Brain pericyte (primary cell): ENCODE measurements around the gene NCKAP5.

Source experiments
- DNase-seq: peaks from one replicate; pipeline ENCODE4 v3.0.0-alpha.2; 2012; ENCODE audit warnings: low read depth, low spot score

NCKAP5 gene

GRCh38 chr2:133090358-133090757, 477.9 kb downstream of the NCKAP5 start:
- DNase-seq = no peak

GRCh38 chr2:133086176-133086575, 482.1 kb downstream of the NCKAP5 start:
- no peak for DNase-seq

GRCh38 chr2:133085646-133086045, 482.6 kb downstream of the NCKAP5 start:
- no peak for DNase-seq

GRCh38 chr2:133082034-133082433, 486.2 kb downstream of the NCKAP5 start:
- DNase-seq = no peak

GRCh38 chr2:133080822-133081221, 487.4 kb downstream of the NCKAP5 start:
- no peak for DNase-seq

GRCh38 chr2:133078667-133079411, 489.4 kb downstream of the NCKAP5 start:
- DNase-seq = no peak

GRCh38 chr2:133077269-133077822, 490.9 kb downstream of the NCKAP5 start:
- DNase-seq = no peak

GRCh38 chr2:133072837-133073694, 495.2 kb downstream of the NCKAP5 start:
- no peak for DNase-seq

- DNase-seq = no peak
These were observed 504.5 kb downstream of the NCKAP5 start for GRCh38 chr2:133063775-133064174.

- no peak for DNase-seq
These were observed 505.2 kb downstream of the NCKAP5 start for GRCh38 chr2:133062931-133063665.

- no peak for DNase-seq
These were observed 506.2 kb downstream of the NCKAP5 start for GRCh38 chr2:133061874-133062593.

- DNase-seq = no peak
These were observed 514.0 kb downstream of the NCKAP5 start for GRCh38 chr2:133054297-133054696.

- no peak for DNase-seq
These were observed 514.7 kb downstream of the NCKAP5 start for GRCh38 chr2:133053541-133053940.

GRCh38 chr2:133045787-133046186, 522.5 kb downstream of the NCKAP5 start:
- no peak for DNase-seq

GRCh38 chr2:133044556-133044955, 523.7 kb downstream of the NCKAP5 start:
- no peak for DNase-seq

GRCh38 chr2:133040170-133040569, 528.1 kb downstream of the NCKAP5 start:
- DNase-seq = no peak

GRCh38 chr2:133039531-133039930, 528.7 kb downstream of the NCKAP5 start:
- no peak for DNase-seq

GRCh38 chr2:133026536-133027177, 541.6 kb downstream of the NCKAP5 start:
- DNase-seq = no peak

GRCh38 chr2:133025004-133025403, 543.3 kb downstream of the NCKAP5 start:
- DNase-seq = no peak

GRCh38 chr2:133012847-133013734, 555.2 kb downstream of the NCKAP5 start:
- DNase-seq = no peak
